H4 (cell line): ENCODE results near the gene OPCML. TPM values are rescaled to one million over a fixed set of nuclear protein-coding genes. Genes with fewer than 3 reads are reported as not detected.

Experiments
- DNase-seq: peaks from one replicate; pipeline ENCODE4 v3.0.0-alpha.2; 2015; ENCODE audit warnings: low spot score
- total RNA-seq: library from RNA; depleted of rRNA; stranded (reverse); fragments of >200 nt; shearing (Covaris generic); gene quantifications from 2 replicates; pipeline ENCODE4 v1.2.3, GENCODE V29; 2014

Gene OPCML
- total RNA-seq, 1 experiment from 2014 or later: 0.12 TPM

GRCh38 chr11:133503776-133504175 lies 28.5 kb downstream of the OPCML start:
- no peak for DNase-seq

GRCh38 chr11:133503236-133503635 lies 29.1 kb downstream of the OPCML start:
- DNase-seq: no peak

GRCh38 chr11:133501643-133502539 lies 30.4 kb downstream of the OPCML start:
- no peak for DNase-seq

- no peak for DNase-seq
Observed at GRCh38 chr11:133500936-133501335, 31.4 kb downstream of the OPCML start.

- no peak for DNase-seq
Observed at GRCh38 chr11:133500435-133500834, 31.9 kb downstream of the OPCML start.

- no peak for DNase-seq
Observed at GRCh38 chr11:133498969-133499368, 33.3 kb downstream of the OPCML start.

- DNase-seq: no peak
Observed at GRCh38 chr11:133497477-133498140, 34.7 kb downstream of the OPCML start.

GRCh38 chr11:133492895-133493294 lies 39.4 kb downstream of the OPCML start:
- DNase-seq: no peak

- DNase-seq: no peak
Observed at GRCh38 chr11:133491680-133492383, 40.5 kb downstream of the OPCML start.

GRCh38 chr11:133480722-133481121 lies 51.6 kb downstream of the OPCML start:
- DNase-seq: no peak

- no peak for DNase-seq
Observed at GRCh38 chr11:133479209-133479608, 53.1 kb downstream of the OPCML start.

- DNase-seq: no peak
Observed at GRCh38 chr11:133477251-133477625, 55.1 kb downstream of the OPCML start.

GRCh38 chr11:133476570-133477250 lies 55.6 kb downstream of the OPCML start:
- DNase-seq: no peak

GRCh38 chr11:133474461-133474860 lies 57.8 kb downstream of the OPCML start:
- DNase-seq: no peak

- DNase-seq: no peak
Observed at GRCh38 chr11:133467686-133468085, 64.6 kb downstream of the OPCML start.

- no peak for DNase-seq
Observed at GRCh38 chr11:133443206-133443747, 89.0 kb downstream of the OPCML start.

- DNase-seq: no peak
Observed at GRCh38 chr11:133441964-133442660, 90.2 kb downstream of the OPCML start.

GRCh38 chr11:133425992-133426391 lies 106.3 kb downstream of the OPCML start:
- no peak for DNase-seq

- no peak for DNase-seq
Observed at GRCh38 chr11:133425245-133425644, 107.1 kb downstream of the OPCML start.

- no peak for DNase-seq
Observed at GRCh38 chr11:133418218-133418617, 114.1 kb downstream of the OPCML start.

- DNase-seq: no peak
Observed at GRCh38 chr11:133414506-133414905, 117.8 kb downstream of the OPCML start.
